ENCODE results near the gene EVX2.

DNA sequence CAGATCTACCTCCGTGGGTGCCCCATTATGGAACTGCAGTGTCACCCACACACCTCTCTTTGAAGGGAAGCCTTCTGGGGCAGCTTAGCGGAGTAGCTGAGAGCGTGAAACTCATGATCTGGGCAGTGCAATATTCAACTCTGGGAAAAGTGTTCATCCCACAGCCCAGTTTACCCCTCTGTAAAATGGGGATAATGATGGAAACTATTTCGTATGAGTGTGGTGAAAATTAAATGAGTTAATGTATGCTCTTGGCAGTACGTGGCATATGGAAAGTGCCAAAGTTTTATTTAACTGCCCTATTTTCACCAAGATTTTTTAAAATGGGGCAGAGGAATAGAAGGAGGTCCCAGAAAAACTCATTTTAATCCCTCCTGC lies 11.5 kb downstream of the EVX2 start:
- TF ChIP-seq CTCF (IDR thresholded peaks at IDR 0.05) (no peak), POLR2A (IDR thresholded peaks at IDR 0.05) (no peak)

All from breast epithelium (tissue), 3 donors.